Endothelial cell of umbilical vein (primary cell): ENCODE data around the gene HEATR5B. TPM values are rescaled to one million over a fixed set of nuclear protein-coding genes. Genes with fewer than 3 reads are reported as not detected.

Experiments used
- BruUV-seq: library from RNA; stranded (reverse); fragments of 400-500 nt; replicated peaks from 2 replicates; lab custom pipeline; 2021; lab: Mats Ljungman, UMichigan
- CTCF ChIA-PET: fragments of 300-600, 350-600 bp; sonication (Branson Sonifier 250); formaldehyde crosslinking; loops from one replicate; lab custom pipeline; 2021; ENCODE audit warnings: antibody characterized with exemption, inconsistent platforms; lab: Charles Lee
- POLR2A ChIA-PET: fragments of 300-600, 350-600 bp; sonication (Branson Sonifier 250); formaldehyde crosslinking; loops from one replicate; lab custom pipeline; 2021; ENCODE audit warnings: antibody characterized with exemption, inconsistent platforms; lab: Charles Lee
- DNase-seq: peaks from one replicate; pipeline ENCODE4 v3.0.0-alpha.2; 2011; ENCODE audit warnings: low read depth, low spot score
- FAIRE-seq: peaks from 2 replicates; lab custom pipeline; 2011; peaks lifted over from hg19 to GRCh38; lab: Jason Lieb, UNC
- H2AFZ ChIP-seq: 2 replicates; pipeline ENCODE4 v1.6.0; 2012; ENCODE audit warnings: low read depth, low read length, control low read depth, inconsistent platforms
- H3K27ac ChIP-seq: 2 replicates; pipeline ENCODE4 v1.5.1; 2011; ENCODE audit warnings: low read depth, mild to moderate bottlenecking, control low read depth, low read length, moderate library complexity; ENCODE audit not compliant: insufficient read depth
- H3K27me3 ChIP-seq, 2 experiments: 2 replicates each; pipeline versions ENCODE4 v1.6.0 to v1.6.1; 2011; ENCODE audit warnings: low read length in 2 of 2, mixed read lengths in 1 of 2; ENCODE audit not compliant: control insufficient read depth in 2 of 2, insufficient read depth in 2 of 2
- H3K36me3 ChIP-seq, 2 experiments: 2 replicates in 1 of 2; 3 replicates in 1 of 2; pipeline ENCODE4 v1.5.1; 2011; ENCODE audit warnings: low read length in 2 of 2, mild to moderate bottlenecking in 1 of 2, moderate library complexity in 1 of 2; ENCODE audit not compliant: control insufficient read depth in 2 of 2, insufficient read depth in 2 of 2; ENCODE audit errors: extremely low read depth in 1 of 2
- H3K4me1 ChIP-seq: 3 replicates; pipeline ENCODE4 v1.5.1; 2011; ENCODE audit warnings: mild to moderate bottlenecking, low read length; ENCODE audit not compliant: control insufficient read depth, insufficient read depth; ENCODE audit errors: extremely low read depth
- H3K4me2 ChIP-seq: 2 replicates; pipeline ENCODE4 v1.6.1; 2011; ENCODE audit warnings: low read length, control low read depth, mixed read lengths; ENCODE audit not compliant: insufficient read depth
- H3K4me3 ChIP-seq, 3 experiments: fragments of 200-600 bp in 1 of 3; sonication (generic), shearing (Covaris generic) in 1 of 3; replicated peaks in 1 of 3; 2 replicates each; pipeline ENCODE4 v1.5.1; 2011 to 2016; ENCODE audit warnings: control low read depth in 3 of 3, low read length in 3 of 3, mild to moderate bottlenecking in 2 of 3, inconsistent platforms in 1 of 3, low read depth in 1 of 3, moderate library complexity in 1 of 3; ENCODE audit not compliant: insufficient read depth in 1 of 3
- H3K79me2 ChIP-seq: 2 replicates; pipeline ENCODE4 v1.6.0; 2012; ENCODE audit warnings: low read length, inconsistent platforms; ENCODE audit not compliant: control insufficient read depth, insufficient read depth
- H3K9ac ChIP-seq: replicated peaks from 2 replicates; pipeline ENCODE3; 2011; ENCODE audit warnings: low read length, control low read depth; ENCODE audit not compliant: insufficient read depth; ENCODE audit errors: extremely low read depth
- H3K9me1 ChIP-seq: replicated peaks from 3 replicates; pipeline ENCODE4 v1.6.0; 2011; ENCODE audit warnings: mild to moderate bottlenecking, low read length; ENCODE audit not compliant: control insufficient read depth, insufficient read depth; ENCODE audit errors: extremely low read depth
- H3K9me3 ChIP-seq: replicated peaks from 2 replicates; pipeline ENCODE4 v1.5.1; 2012; ENCODE audit warnings: low read length, inconsistent platforms; ENCODE audit not compliant: control insufficient read depth, insufficient read depth
- H4K20me1 ChIP-seq: replicated peaks from 2 replicates; pipeline ENCODE3; 2011; ENCODE audit warnings: mild to moderate bottlenecking, low read length; ENCODE audit not compliant: control insufficient read depth, insufficient read depth; ENCODE audit errors: extremely low read depth
- CTCF ChIP-seq, 2 donors: IDR thresholded peaks; 1 replicate in 1 of 2; 2 replicates in 1 of 2; pipeline ENCODE4 v1.5.1; 2011; ENCODE audit warnings: low read length in 2 of 2, mild to moderate bottlenecking in 2 of 2, moderate library complexity in 2 of 2, control low read depth in 1 of 2, inconsistent platforms in 1 of 2, low read depth in 1 of 2; ENCODE audit not compliant: insufficient read depth in 1 of 2; ENCODE audit errors: extremely low read depth in 1 of 2
- EZH2 ChIP-seq: IDR thresholded peaks from 2 replicates; pipeline ENCODE4 v1.6.1; 2012; ENCODE audit warnings: borderline replicate concordance, low read depth, mild to moderate bottlenecking, moderate library complexity, low read length, inconsistent platforms; ENCODE audit not compliant: severe bottlenecking
- FOS ChIP-seq: IDR thresholded peaks from 2 replicates; pipeline ENCODE4 v1.6.1; 2011; ENCODE audit warnings: mild to moderate bottlenecking, low read length, moderate library complexity, borderline replicate concordance; ENCODE audit not compliant: insufficient read depth
- GATA2 ChIP-seq: IDR thresholded peaks from 2 replicates; pipeline ENCODE4 v1.7.0; 2011; ENCODE audit warnings: low read depth, mild to moderate bottlenecking, moderate library complexity, mixed read lengths, low read length; ENCODE audit not compliant: insufficient read length, insufficient read depth
- JUN ChIP-seq: IDR thresholded peaks from 2 replicates; pipeline ENCODE4 v1.6.1; 2011; ENCODE audit warnings: borderline replicate concordance, low read depth; ENCODE audit not compliant: insufficient read length, insufficient read depth
- MYC ChIP-seq: IDR thresholded peaks from one replicate; pipeline ENCODE4 v1.6.1; 2011; ENCODE audit warnings: mild to moderate bottlenecking, low read depth, low read length
- POLR2A ChIP-seq: IDR thresholded peaks from 2 replicates; pipeline ENCODE4 v1.6.1; 2012; ENCODE audit warnings: low read depth, mild to moderate bottlenecking, control low read depth, low read length
- POLR2AphosphoS5 ChIP-seq: IDR thresholded peaks from 2 replicates; pipeline ENCODE4 v1.6.1; 2012; ENCODE audit warnings: low read depth, mild to moderate bottlenecking, control low read depth, low read length, moderate library complexity; ENCODE audit not compliant: insufficient read depth
- dilution Hi-C: fragments of 300-500 bp; cut with MboI; formaldehyde crosslinking; loops from one replicate; pipeline ENCODE4 v1.15.0; 2019; ENCODE audit warnings: low sequenced_read_pairs; ENCODE audit not compliant: extremely low pct_ligation_motif_present
- intact Hi-C: fragments of 100-400 bp; cut with micrococcal nuclease; formaldehyde crosslinking; loops from one replicate; pipeline ENCODE4 v1.10.0; 2022
- polyA plus RNA-seq, 4 experiments: library from polyadenylated mRNA; depleted of rRNA in 3 of 4; stranded (reverse) in 3 of 4; unstranded in 1 of 4; fragments of >200 nt; gene quantifications; 2 replicates each; pipeline versions ENCODE4 v1.2.1 to v1.2.3, GENCODE V29; 2011 to 2012; ENCODE audit warnings: missing spikeins in 1 of 4
- total RNA-seq: library from RNA; stranded (reverse); gene quantifications from 2 replicates; pipeline ENCODE4 v1.2.3, GENCODE V29; 2021
- TF ChIP-seq, protein P1 (sequence below): IDR thresholded peaks from 2 replicates; pipeline ENCODE4 v1.6.1; 2011; ENCODE audit not compliant: insufficient read depth, insufficient read length

HEATR5B gene
- total and polyA plus RNA-seq, 2 donors (not counting 3 experiments of a cell fraction or from before 2014, with no cell fraction given) = 16.1 to 22.5 TPM

DNA sequence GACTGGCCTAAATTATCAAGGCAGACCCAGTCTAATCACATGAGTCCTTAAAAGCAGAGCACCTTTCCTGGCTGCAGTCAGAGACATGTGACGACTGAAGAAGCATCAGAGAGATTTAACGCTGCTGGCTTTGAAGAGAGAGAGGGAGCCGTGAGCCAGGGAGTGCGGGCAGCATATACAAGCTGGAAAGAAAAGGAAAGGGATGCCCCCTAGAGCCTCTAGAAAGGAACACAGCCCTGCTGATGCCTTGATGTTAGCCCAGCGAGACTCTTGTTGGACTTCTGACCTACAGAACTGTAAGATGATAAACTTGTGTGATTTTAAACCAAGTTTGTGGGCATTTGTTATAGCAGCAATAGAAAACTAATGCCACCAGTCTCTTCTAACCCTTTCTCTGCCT lies 58.1 kb downstream of the HEATR5B start:
- Histone ChIP-seq H3K27me3 (no peaks in the 10 kb centered on the region), H3K36me3 (peaks cover 0 to 2% of the 10 kb centered on the region in 2 experiments), H4K20me1 (no peaks in the 10 kb centered on the region), H3K9me3 (no peaks in the 10 kb centered on the region), H3K9me1 (no peaks in the 10 kb centered on the region), H3K9ac (no peak overlapping the region), H2AFZ (no peak overlapping the region), H3K4me1 (peaks cover 1% of the 10 kb centered on the region), H3K27ac (no peak overlapping the region), H3K4me3 (no peak overlapping the region), H3K79me2 (no peaks in the 10 kb centered on the region), H3K4me2 (no peak overlapping the region)
- CTCF ChIA-PET = interaction anchor here (1.0 to 1.3 kb wide), 2 partner anchors 85 to 247 kb away, joined by 3 to 4 read pairs; no protein-coding TSS in a partner anchor
- BruUV-seq = no TSS peak
- dilution Hi-C loops = no loop called here
- intact Hi-C loops = loop anchor here (1.0 kb wide), 1 partner anchor 246 kb away; no protein-coding TSS in a partner anchor
- no peak for FAIRE-seq
- POLR2A ChIA-PET = no interaction called here
- peak; percentile 2 to 8 for TF ChIP-seq CTCF (IDR thresholded peaks at IDR 0.05; ENCODE audit: extremely low read depth in 1 of 2, insufficient read depth in 1 of 2, low read depth in 1 of 2, low read length in 2 of 2)
- no peak for TF ChIP-seq POLR2AphosphoS5
- DNase-seq = no peak

GRCh38 chr2:37020887-37021796 lies 63.0 kb downstream of the HEATR5B start:
- POLR2A ChIA-PET = no interaction called here
- no peaks in the 10 kb centered on the region for H3K27me3 ChIP-seq

More at GRCh38 chr2:37020887-37021796, 63.0 kb downstream of the HEATR5B start:
- Histone ChIP-seq H3K36me3 (peaks cover under 1 to 10% of the 10 kb centered on the region in 2 experiments), H3K9me3 (no peaks in the 10 kb centered on the region), H3K79me2 (no peaks in the 10 kb centered on the region), H3K9ac (no peak overlapping the region), H4K20me1 (no peaks in the 10 kb centered on the region), H3K4me2 (no peak overlapping the region), H3K4me1 (peaks cover 8% of the 10 kb centered on the region), H3K4me3 (no peak overlapping the region), H3K9me1 (no peaks in the 10 kb centered on the region), H3K27ac (peak overlapping the region; percentile 10), H2AFZ (no peak overlapping the region)
- DNase-seq (no peak), FAIRE-seq (peak; percentile 54)
- TF ChIP-seq FOS (no peak), EZH2 (no peak), POLR2A (no peak), JUN (no peak), POLR2AphosphoS5 (no peak), MYC (no peak), CTCF (IDR thresholded peaks at IDR 0.05; ENCODE audit: extremely low read depth in 1 of 2, insufficient read depth in 1 of 2, low read depth in 1 of 2, low read length in 2 of 2) (no peak), GATA2 (no peak)
- TF ChIP-seq, protein P1, sequence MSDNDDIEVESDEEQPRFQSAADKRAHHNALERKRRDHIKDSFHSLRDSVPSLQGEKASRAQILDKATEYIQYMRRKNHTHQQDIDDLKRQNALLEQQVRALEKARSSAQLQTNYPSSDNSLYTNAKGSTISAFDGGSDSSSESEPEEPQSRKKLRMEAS = no peak
- BruUV-seq = no TSS peak
- CTCF ChIA-PET = no interaction called here
- intact Hi-C loops = no loop called here
- dilution Hi-C loops = no loop called here
